A549 (cell line): ENCODE data around the gene CDC16.

ENCODE experiments used
- CTCF ChIP-seq: fragments of >200 bp; sonication (Bioruptor Twin); formaldehyde crosslinking; IDR thresholded peaks from 3 replicates; pipeline ENCODE4 v1.5.1; 2016
- PBX3 ChIP-seq: IDR thresholded peaks from 2 replicates; pipeline ENCODE4 v1.6.1; 2012
- POLR2A ChIP-seq: IDR thresholded peaks from 2 replicates; pipeline ENCODE4 v1.6.1; 2012; ENCODE audit warnings: mild to moderate bottlenecking, low read length
- RCOR1 ChIP-seq: fragments of 150-350 bp; IDR thresholded peaks from 2 replicates; pipeline ENCODE4 v1.6.1; 2014; ENCODE audit warnings: antibody characterized with exemption, low read length, low read depth
- RNF2 ChIP-seq: fragments of 200-600 bp; sonication (generic); IDR thresholded peaks from 2 replicates; pipeline ENCODE4 v1.6.1; 2016; ENCODE audit warnings: low read depth, mild to moderate bottlenecking, antibody characterized with exemption, moderate library complexity, borderline replicate concordance

- TF ChIP-seq CTCF (no peak), PBX3 (no peak), RCOR1 (no peak), POLR2A (no peak), RNF2 (no peak)
Measured at GRCh38 chr13:114249077-114249476, 14.4 kb downstream of the CDC16 start.
